Prostate gland (tissue), 2 donors: ENCODE measurements around the gene LTBP2. TPM values are rescaled to one million over a fixed set of nuclear protein-coding genes. Genes with fewer than 3 reads are reported as not detected.

Experiments
- DNase-seq: peaks from one replicate; pipeline ENCODE4 v3.0.0-alpha.2; 2019; ENCODE audit warnings: low spot score
- H3K27ac ChIP-seq, 2 donors: fragments of 200-600 bp; sonication (generic); 2 replicates each; pipeline ENCODE4 v1.5.1; 2017 to 2019
- H3K27me3 ChIP-seq: fragments of 200-600 bp; sonication (generic); replicated peaks from 2 replicates; pipeline ENCODE4 v1.5.1; 2019; ENCODE audit not compliant: insufficient read depth
- H3K36me3 ChIP-seq, 2 donors: fragments of 200-600 bp; sonication (generic); 1 replicate in 1 of 2; 2 replicates in 1 of 2; pipeline versions ENCODE4 v1.5.1 to v1.8.1; 2017 to 2019
- H3K4me1 ChIP-seq: fragments of 200-600 bp; sonication (generic); replicated peaks from 2 replicates; pipeline ENCODE4 v1.5.1; 2019
- H3K4me3 ChIP-seq, 2 donors: fragments of 200-600 bp; sonication (generic); 2 replicates each; pipeline ENCODE4 v1.5.1; 2017 to 2019
- H3K9me3 ChIP-seq: fragments of 200-600 bp; sonication (generic); 2 replicates; pipeline ENCODE4 v1.5.1; 2017
- CTCF ChIP-seq, 4 experiments: fragments of 200-600 bp in 2 of 4; fragments of 450-650 bp in 2 of 4; sonication (generic) in 2 of 4; IDR thresholded peaks; 1 replicate in 3 of 4; 2 replicates in 1 of 4; pipeline ENCODE4 v1.5.1; 2016 to 2019; ENCODE audit warnings: antibody characterized with exemption in 4 of 4, mild to moderate bottlenecking in 2 of 4, moderate library complexity in 2 of 4
- POLR2A ChIP-seq: fragments of 450-650 bp; IDR thresholded peaks from one replicate; pipeline ENCODE4 v1.6.1; 2016; ENCODE audit warnings: antibody characterized with exemption, mild to moderate bottlenecking
- POLR2AphosphoS5 ChIP-seq: sonication (generic); formaldehyde crosslinking; IDR thresholded peaks from one replicate; pipeline ENCODE4 v1.6.1; 2017; ENCODE audit warnings: antibody characterized with exemption
- WGBS: methylation state at CpG from one replicate; pipeline ENCODE4 v1.1.5; 2018; 5-methylcytosine and 5-hydroxymethylcytosine counted together
- intact Hi-C: fragments of 100-400 bp; cut with DNase I; formaldehyde crosslinking; loops from one replicate; pipeline ENCODE4 v1.14.2; 2022
- total RNA-seq, 2 donors: library from RNA; depleted of rRNA; stranded (reverse); fragments of >200 nt; gene quantifications; one replicate each; pipeline ENCODE4 v1.1.0, GENCODE V29; 2016

Gene LTBP2
- total RNA-seq, 2 donors from 2014 or later, result 47.0 to 90.7 TPM

- WGBS, result 82% methylated on average over 10 of the region's 10 CpGs
- intact Hi-C loops, result no loop called here
- no peak for DNase-seq
These were observed 85.0 kb downstream of the LTBP2 start for GRCh38 chr14:74526854-74527585.

GRCh38 chr14:74525361-74525851 lies 86.6 kb downstream of the LTBP2 start:
- H3K36me3 ChIP-seq, result peaks cover 0 to 7% of the 10 kb centered on the region in 2 donors
- WGBS, result 49% methylated on average over 4 of the region's 4 CpGs
- no peak for TF ChIP-seq POLR2AphosphoS5
- TF ChIP-seq POLR2A, result no peak
- intact Hi-C loops, result no loop called here
- no peak overlapping the region for H3K4me3 ChIP-seq
- no peaks in the 10 kb centered on the region for H3K27me3 ChIP-seq
- H3K9me3 ChIP-seq, result no peaks in the 10 kb centered on the region
- no peaks in the 10 kb centered on the region for H3K4me1 ChIP-seq
- peak overlapping the region in 1 of 2 donors; percentile 11 for H3K27ac ChIP-seq
- no peak for DNase-seq

More at GRCh38 chr14:74526854-74527585, 85.0 kb downstream of the LTBP2 start:
- H3K4me1 ChIP-seq, result no peaks in the 10 kb centered on the region
- no peak overlapping the region for H3K27ac ChIP-seq
- H3K27me3 ChIP-seq, result no peaks in the 10 kb centered on the region
- no peak overlapping the region for H3K4me3 ChIP-seq
- no peaks in the 10 kb centered on the region for H3K9me3 ChIP-seq
- TF ChIP-seq POLR2A (no peak), CTCF (IDR thresholded peaks at IDR 0.05) (no peak), POLR2AphosphoS5 (no peak)
- H3K36me3 ChIP-seq, result no peaks in the 10 kb centered on the region

DNA sequence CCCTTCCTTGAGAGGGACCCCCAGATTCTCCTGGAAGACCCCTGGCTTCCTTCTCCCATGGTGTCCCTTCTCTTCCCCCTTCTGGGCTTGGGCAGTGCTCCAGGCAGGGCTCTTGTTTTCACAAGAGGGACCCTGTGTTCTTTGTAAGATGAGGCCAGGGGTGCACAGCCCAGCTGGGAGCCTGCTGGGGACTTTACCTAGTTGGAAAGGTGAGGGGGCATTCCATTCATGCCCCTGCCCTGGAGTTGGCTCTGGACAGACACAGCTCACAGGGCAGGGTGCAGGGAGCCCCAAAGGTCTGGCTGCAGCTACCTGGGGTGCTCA lies 87.3 kb downstream of the LTBP2 start:
- Histone ChIP-seq H3K36me3 (peaks cover 0 to 7% of the 10 kb centered on the region in 2 donors), H3K4me1 (no peaks in the 10 kb centered on the region), H3K4me3 (no peak overlapping the region), H3K27me3 (no peaks in the 10 kb centered on the region), H3K27ac (peak overlapping the region in 1 of 2 donors; percentile 11), H3K9me3 (no peaks in the 10 kb centered on the region)
- intact Hi-C loops, result no loop called here
- TF ChIP-seq POLR2AphosphoS5 (no peak), POLR2A (no peak), CTCF (IDR thresholded peaks at IDR 0.05) (no peak)
- DNase-seq, result no peak

DNA sequence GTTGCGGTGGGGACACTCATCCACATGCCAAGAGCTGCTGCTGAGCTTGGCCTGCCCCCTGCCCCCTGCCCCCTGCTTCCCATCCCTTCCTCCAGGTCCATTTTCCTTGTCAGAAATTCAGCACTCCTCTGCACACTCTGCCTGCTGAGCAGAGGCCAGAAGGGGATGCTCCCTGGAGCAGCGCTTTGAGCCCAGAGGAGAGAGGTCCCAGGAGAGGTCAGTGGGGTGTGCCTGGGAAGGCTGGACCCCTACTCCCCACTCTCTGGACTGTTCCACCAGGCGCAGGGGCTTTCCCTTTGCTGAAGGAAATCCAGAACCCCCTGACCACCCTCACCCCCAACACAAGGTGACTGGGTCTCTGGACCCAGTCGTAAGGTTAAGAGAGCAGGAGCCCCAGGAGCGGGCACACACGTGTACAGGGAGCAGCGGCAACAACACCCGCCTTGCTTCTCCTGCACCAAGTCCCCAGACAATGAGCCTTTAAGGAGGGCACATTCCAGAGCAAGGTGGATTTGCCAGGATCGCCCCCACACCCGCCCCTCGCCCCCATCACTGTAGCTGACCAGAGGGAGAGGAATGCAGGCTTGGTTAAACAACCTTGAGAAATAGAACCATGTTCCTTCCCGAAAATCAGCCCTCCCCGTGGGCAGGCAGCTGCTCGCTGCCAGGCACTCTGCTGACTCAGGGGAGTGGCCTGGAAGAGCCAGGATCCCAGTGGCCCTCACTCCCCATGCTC lies 87.8 kb downstream of the LTBP2 start:
- TF ChIP-seq POLR2AphosphoS5 (no peak), POLR2A (no peak), CTCF (IDR thresholded peaks at IDR 0.05) (no peak)
- no peaks in the 10 kb centered on the region for H3K9me3 ChIP-seq
- no peaks in the 10 kb centered on the region for H3K4me1 ChIP-seq
- H3K27ac ChIP-seq, result peak overlapping the region in 1 of 2 donors; percentile 11
- WGBS, result 64% methylated on average over 14 of the region's 14 CpGs
- H3K4me3 ChIP-seq, result no peak overlapping the region
- DNase-seq, result peak; percentile 10
- intact Hi-C loops, result no loop called here
- H3K27me3 ChIP-seq, result no peaks in the 10 kb centered on the region
- peaks cover 0 to 7% of the 10 kb centered on the region in 2 donors for H3K36me3 ChIP-seq

DNA sequence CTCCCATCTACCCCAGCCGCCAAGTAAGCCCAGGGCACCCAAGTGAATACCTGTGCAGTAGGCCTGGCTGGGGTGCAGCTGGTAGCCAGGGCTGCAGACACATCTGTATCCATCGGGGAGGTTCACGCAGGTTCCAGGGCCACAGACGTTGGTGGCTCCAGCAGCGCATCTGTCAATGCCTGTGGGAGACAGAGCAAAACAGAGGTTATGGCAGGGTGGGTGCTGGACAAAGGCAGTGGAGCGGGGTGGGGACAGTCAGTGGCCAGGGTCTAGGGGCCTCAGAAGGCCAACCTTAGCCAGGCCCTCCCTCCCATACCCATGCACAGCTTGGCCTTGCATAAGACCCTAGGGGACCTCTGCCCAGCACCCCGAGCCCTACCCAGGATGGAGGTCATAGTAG lies 89.3 kb downstream of the LTBP2 start:
- WGBS, result 94% methylated on average over 7 of the region's 7 CpGs
- no peak overlapping the region for H3K27ac ChIP-seq

More for the DNA sequence above, 89.3 kb downstream of the LTBP2 start:
- H3K4me3 ChIP-seq, result no peak overlapping the region
- H3K4me1 ChIP-seq, result no peaks in the 10 kb centered on the region
- H3K9me3 ChIP-seq, result no peaks in the 10 kb centered on the region
- intact Hi-C loops, result no loop called here
- peaks cover 0 to 7% of the 10 kb centered on the region in 2 donors for H3K36me3 ChIP-seq
- H3K27me3 ChIP-seq, result no peaks in the 10 kb centered on the region
- TF ChIP-seq CTCF (IDR thresholded peaks at IDR 0.05), result no peak
- no peak for TF ChIP-seq POLR2A
- TF ChIP-seq POLR2AphosphoS5, result no peak
- no peak for DNase-seq
